GM06990 (cell line): Measurements from ENCODE around the gene TXLNA.

Source experiments
- DNase-seq: peaks from one replicate; pipeline ENCODE4 v3.0.0-alpha.2; 2011; ENCODE audit not compliant: insufficient read length; ENCODE audit errors: extremely low read depth
- H3K27me3 ChIP-seq: replicated peaks from 2 replicates; pipeline ENCODE4 v1.6.0; 2011; ENCODE audit warnings: low read length; ENCODE audit not compliant: control insufficient read depth, insufficient read depth
- H3K36me3 ChIP-seq: 2 replicates; pipeline ENCODE4 v1.5.1; 2011; ENCODE audit warnings: low read length; ENCODE audit not compliant: control insufficient read depth, insufficient read depth
- H3K4me3 ChIP-seq: replicated peaks from 2 replicates; pipeline ENCODE4 v1.5.1; 2011; ENCODE audit warnings: low read depth, mild to moderate bottlenecking, control low read depth, low read length
- TF ChIP-seq, protein P1 (sequence below): IDR thresholded peaks from 2 replicates; pipeline ENCODE4 v1.5.1; 2011; ENCODE audit warnings: low read length, control low read depth, mild to moderate bottlenecking, inconsistent platforms; ENCODE audit not compliant: insufficient read depth, poor library complexity, severe bottlenecking

TXLNA gene

DNA sequence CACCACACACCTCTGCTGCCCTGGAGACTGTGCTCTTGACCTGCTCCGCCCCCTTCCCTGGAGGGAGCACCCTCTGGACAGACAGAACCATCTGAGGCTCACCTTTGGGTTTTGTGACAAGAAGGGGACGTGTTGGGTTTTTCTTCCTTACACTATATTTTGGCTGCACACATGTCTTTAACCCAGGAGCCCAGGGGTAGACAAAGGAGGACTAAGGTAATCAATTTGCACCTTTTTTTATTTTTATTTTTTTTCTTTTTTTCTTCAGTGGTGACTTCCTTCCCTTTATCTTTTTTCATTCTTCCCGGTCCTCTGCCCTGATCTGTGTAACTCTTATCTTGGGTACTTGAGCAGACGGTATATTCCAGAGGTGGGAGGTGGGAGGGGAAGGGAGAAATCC is 8.5 kb upstream of the TXLNA start:
- DNase-seq: no peak
- Histone ChIP-seq H3K4me3 (no peak overlapping the region), H3K27me3 (no peaks in the 10 kb centered on the region), H3K36me3 (peaks cover 26% of the 10 kb centered on the region)
- TF ChIP-seq, protein P1, sequence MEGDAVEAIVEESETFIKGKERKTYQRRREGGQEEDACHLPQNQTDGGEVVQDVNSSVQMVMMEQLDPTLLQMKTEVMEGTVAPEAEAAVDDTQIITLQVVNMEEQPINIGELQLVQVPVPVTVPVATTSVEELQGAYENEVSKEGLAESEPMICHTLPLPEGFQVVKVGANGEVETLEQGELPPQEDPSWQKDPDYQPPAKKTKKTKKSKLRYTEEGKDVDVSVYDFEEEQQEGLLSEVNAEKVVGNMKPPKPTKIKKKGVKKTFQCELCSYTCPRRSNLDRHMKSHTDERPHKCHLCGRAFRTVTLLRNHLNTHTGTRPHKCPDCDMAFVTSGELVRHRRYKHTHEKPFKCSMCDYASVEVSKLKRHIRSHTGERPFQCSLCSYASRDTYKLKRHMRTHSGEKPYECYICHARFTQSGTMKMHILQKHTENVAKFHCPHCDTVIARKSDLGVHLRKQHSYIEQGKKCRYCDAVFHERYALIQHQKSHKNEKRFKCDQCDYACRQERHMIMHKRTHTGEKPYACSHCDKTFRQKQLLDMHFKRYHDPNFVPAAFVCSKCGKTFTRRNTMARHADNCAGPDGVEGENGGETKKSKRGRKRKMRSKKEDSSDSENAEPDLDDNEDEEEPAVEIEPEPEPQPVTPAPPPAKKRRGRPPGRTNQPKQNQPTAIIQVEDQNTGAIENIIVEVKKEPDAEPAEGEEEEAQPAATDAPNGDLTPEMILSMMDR: no peak

DNA sequence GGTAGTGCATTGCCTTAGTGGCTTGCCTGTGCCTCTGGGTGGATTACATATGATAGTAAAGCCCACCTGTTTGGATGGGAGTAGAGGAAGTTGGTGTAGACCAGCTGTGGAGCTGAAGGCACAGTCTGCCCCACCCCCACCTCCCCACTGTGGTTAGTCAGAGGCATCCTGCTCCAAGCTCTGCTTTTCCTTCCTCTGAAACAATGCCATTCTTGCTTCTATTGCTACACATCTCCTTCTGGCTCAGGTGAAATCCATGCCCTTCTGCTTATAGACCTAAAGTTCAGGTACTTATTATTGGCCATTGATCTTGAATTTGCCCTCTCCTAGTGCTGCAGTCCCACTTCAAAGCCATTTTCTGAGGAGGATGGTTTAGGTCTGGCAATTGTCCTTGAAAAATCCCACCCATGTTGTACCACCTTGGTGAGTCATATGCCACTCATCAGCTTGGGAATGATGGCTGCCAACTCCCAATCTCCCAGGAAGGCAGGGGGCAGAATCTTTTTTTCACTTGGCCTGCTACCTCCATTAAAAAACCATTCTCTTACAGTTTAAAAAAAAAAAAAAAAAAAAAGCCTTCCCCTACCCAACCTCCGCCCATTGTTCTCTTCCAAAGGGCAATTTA is 6.7 kb upstream of the TXLNA start:
- H3K27me3 ChIP-seq: no peaks in the 10 kb centered on the region
- peaks cover 23% of the 10 kb centered on the region for H3K36me3 ChIP-seq
- TF ChIP-seq, protein P1: no peak
- H3K4me3 ChIP-seq: no peak overlapping the region
- no peak for DNase-seq

DNA sequence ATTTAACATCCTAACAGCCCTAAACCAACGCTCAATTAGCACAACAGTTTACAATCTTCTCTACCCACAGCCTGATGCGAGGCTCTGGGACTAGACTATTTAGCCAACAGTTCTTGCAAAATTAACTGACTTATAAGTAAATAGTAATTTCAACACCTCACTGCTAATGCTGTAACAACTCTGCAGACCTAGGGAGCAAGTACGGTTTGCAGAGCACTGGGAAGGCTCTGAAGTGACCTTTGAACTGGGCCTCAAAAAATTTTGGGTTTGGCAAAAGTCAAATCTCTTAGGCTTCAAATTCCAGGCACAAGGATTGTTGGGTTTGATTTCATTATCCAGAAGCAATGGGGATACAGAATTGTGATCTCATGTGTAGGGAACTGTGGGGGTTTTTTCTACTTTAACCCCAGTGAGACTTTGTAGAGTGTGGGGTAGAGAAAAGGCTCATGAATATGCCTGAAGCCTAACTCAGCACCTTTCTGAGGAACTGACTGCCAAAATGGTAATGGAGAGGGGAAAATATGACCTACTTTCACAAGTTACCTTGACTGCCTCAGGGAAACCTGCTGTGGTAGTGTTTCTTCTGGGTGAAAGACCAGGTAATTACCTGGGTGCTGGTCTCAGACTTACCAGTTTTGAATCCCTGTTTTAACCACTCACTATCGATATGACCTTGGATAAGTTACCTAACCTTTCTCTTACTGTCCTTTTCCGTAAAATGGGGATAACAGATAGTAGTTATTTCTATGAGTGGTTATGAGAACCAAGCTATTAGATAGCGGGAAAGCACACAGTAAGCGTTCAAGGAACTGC is 889 bp upstream of the TXLNA start:
- Histone ChIP-seq H3K27me3 (no peaks in the 10 kb centered on the region), H3K4me3 (peak overlapping the region; percentile 87), H3K36me3 (peaks cover 4% of the 10 kb centered on the region)
- TF ChIP-seq, protein P1: no peak
- no peak for DNase-seq

DNA sequence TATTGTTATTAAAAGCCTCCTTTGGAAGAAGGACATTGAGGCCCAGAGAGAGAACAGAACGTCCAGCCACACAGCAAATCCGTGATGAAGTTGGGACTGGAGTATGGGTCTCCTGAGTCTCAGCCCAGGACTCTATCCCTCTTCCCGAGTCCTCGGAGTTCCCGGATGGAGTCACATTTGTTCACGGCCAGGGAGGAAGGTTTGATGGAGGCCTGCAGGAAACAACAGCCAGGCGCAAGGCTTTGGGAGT is 357 bp upstream of the TXLNA start:
- Histone ChIP-seq H3K27me3 (no peaks in the 10 kb centered on the region), H3K36me3 (peaks cover 3% of the 10 kb centered on the region)

DNA sequence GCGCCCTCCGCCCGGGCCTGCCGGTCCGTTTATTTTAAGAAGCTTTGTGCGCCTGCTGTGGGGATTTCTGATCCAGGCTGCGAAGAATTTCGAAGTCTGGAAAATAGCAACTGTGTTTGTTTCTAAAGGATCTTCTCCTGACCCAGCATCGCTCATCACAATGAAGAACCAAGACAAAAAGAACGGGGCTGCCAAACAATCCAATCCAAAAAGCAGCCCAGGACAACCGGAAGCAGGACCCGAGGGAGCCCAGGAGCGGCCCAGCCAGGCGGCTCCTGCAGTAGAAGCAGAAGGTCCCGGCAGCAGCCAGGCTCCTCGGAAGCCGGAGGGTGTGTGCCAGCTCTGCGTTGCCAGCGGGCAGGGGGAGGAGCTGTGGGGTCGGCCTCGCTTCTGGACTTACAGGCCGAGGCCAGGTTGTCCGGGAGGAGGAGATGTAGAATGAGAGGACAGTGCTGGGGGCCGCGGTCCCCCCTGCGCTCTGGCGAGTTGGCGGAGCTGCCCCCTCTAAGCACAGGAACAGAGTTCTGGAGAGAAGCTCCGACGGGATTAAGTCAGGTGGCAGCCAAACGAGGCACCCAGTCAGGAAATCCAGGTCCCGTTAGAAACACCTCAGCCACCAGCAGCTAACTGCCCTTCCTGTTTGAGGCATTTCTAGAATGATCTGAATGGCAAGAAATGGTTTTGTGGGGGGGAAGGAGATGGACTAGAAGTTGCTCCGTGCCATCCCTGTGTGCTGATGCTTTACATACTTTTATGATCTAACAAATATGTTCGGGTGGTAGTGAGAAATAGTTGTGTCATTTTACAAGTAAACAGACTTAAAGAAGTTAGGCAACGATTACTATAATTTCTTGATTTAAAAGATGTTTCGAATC is 948 bp downstream of the TXLNA start:
- TF ChIP-seq, protein P1: no peak
- H3K4me3 ChIP-seq: peak overlapping the region; percentile 87
- peaks cover 7% of the 10 kb centered on the region for H3K36me3 ChIP-seq
- H3K27me3 ChIP-seq: no peaks in the 10 kb centered on the region
- peak; percentile 60 for DNase-seq

More for the DNA sequence above, 357 bp upstream of the TXLNA start:
- no peak for DNase-seq
- peak overlapping the region; percentile 87 for H3K4me3 ChIP-seq
- TF ChIP-seq, protein P1: no peak
